ENCODE results near the gene ETV2.

Gene ETV2

DNA sequence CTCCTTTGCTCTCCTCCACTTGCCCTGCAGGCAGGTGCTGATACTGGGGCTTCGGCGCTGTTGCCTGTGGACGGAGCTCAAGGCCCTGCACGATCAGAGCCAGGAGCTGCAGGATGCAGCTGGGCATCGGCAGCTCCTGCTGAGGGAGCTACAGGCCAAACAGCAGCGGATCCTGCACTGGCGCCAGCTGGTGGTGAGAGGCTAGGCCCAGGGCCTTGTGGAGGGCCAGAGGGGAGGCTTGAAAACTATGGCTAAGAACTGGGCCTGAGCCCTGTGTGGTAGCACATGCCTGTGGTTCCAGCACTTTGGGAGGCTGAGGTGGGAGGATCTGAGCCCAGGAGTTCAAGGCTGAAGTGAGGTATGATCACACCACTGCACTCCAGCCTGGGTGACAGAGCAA, 22.7 kb upstream of the ETV2 start:
- TF ChIP-seq, protein P1, sequence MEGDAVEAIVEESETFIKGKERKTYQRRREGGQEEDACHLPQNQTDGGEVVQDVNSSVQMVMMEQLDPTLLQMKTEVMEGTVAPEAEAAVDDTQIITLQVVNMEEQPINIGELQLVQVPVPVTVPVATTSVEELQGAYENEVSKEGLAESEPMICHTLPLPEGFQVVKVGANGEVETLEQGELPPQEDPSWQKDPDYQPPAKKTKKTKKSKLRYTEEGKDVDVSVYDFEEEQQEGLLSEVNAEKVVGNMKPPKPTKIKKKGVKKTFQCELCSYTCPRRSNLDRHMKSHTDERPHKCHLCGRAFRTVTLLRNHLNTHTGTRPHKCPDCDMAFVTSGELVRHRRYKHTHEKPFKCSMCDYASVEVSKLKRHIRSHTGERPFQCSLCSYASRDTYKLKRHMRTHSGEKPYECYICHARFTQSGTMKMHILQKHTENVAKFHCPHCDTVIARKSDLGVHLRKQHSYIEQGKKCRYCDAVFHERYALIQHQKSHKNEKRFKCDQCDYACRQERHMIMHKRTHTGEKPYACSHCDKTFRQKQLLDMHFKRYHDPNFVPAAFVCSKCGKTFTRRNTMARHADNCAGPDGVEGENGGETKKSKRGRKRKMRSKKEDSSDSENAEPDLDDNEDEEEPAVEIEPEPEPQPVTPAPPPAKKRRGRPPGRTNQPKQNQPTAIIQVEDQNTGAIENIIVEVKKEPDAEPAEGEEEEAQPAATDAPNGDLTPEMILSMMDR (conservative IDR thresholded peaks at IDR 0.05; ENCODE audit: low read depth, low read length) = peak; percentile 16
- DNase-seq (ENCODE audit: low read depth) = no peak
- H3K4me3 ChIP-seq (ENCODE audit: low read depth, low read length) = no peak overlapping the region

DNA sequence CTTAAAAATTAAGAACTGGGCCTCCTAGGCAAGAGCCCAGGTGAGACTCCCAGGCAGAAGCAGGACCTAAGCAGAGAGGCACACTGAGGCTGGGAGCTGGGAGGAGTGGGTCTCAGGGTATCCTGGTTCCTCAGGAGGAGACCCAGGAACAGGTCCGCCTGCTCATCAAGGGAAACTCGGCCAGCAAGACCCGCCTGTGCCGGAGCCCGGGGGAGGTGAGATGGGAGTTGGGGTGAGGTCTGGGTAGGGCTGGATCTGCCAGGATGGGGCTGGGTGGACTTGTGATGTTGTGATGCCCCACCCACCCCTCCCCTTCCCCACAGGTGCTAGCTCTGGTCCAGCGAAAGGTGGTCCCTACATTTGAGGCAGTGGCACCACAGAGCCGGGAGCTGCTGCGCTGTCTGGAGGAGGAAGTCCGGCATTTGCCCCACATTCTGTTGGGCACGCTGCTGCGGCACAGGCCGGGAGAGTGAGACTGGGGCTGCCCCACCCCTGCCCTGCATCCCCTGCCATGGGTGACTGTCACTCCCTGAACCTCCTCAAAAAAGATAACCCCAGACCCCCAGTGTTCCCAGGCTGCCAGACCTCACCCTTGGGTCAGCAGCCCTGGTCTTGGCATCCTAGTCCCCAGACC, 22.1 kb upstream of the ETV2 start:
- DNase-seq (ENCODE audit: low read depth) = no peak
- TF ChIP-seq, protein P1 (conservative IDR thresholded peaks at IDR 0.05; ENCODE audit: low read depth, low read length) = no peak
- H3K4me3 ChIP-seq (ENCODE audit: low read depth, low read length) = no peak overlapping the region

DNA sequence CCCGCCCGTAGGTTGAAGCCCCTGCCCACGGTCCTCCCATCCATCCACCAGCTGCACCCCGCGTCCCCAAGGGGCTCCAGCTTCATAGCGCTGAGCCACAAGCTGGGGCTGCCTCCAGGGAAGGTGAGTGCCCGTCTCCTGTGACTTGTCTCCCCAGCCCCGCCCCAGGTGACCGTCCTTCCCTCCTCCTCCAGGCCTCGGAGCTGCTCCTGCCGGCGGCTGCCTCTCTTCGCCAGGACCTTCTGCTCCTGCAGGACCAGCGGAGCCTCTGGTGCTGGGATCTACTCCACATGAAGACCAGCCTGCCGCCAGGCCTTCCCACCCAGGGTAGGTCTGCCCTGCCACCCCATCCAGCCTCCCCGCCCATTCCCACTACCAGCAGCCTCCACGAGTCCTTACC, 21.5 kb upstream of the ETV2 start:
- H3K4me3 ChIP-seq (ENCODE audit: low read depth, low read length) = no peak overlapping the region
- TF ChIP-seq, protein P1 (conservative IDR thresholded peaks at IDR 0.05; ENCODE audit: low read depth, low read length) = no peak
- no peak for DNase-seq (ENCODE audit: low read depth)

DNA sequence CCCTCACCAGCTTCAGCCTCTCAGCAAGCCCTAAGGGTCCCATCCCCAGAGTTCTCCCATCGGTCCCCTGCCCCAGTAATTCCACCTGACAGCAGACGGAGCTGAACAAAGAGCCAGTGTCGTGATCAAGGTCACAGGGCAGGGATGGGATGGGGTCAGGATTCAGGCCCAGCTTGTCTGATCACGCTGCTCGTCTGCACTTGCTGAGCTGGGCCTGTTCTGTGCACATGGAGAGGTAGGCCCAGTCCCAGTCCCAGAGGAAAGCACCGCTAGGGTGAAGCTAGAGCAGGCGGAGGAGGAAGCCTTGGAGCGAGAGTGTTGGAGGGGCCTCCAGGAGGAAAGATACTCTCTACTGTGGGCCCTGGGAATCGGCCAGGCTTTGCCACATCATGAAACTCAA, 19.8 kb upstream of the ETV2 start:
- DNase-seq (ENCODE audit: low read depth) = no peak
- TF ChIP-seq, protein P1 (conservative IDR thresholded peaks at IDR 0.05; ENCODE audit: low read depth, low read length) = no peak
- no peak overlapping the region for H3K4me3 ChIP-seq (ENCODE audit: low read depth, low read length)

DNA sequence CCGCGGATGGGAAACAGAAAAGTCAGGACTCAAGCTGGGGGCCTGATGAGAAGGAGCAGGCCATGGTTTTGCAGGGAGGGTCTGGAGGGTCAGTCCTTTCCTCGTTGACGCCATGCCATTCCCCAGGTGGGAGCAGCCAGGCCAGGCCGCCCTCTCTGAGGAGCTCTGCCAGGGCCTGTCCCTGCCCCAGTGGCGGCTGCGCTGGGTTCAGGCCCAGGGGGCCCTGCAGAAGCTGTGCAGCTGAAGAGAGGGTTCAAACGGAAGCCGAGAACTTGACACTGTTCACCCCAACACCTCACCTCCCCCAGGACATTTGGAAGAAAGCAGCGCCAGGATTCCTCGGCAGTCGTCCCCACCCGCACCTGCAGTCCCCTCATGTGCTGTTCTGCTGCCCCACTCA, 18.8 kb upstream of the ETV2 start:
- no peak for DNase-seq (ENCODE audit: low read depth)
- TF ChIP-seq, protein P1 (conservative IDR thresholded peaks at IDR 0.05; ENCODE audit: low read depth, low read length) = no peak
- no peak overlapping the region for H3K4me3 ChIP-seq (ENCODE audit: low read depth, low read length)

DNA sequence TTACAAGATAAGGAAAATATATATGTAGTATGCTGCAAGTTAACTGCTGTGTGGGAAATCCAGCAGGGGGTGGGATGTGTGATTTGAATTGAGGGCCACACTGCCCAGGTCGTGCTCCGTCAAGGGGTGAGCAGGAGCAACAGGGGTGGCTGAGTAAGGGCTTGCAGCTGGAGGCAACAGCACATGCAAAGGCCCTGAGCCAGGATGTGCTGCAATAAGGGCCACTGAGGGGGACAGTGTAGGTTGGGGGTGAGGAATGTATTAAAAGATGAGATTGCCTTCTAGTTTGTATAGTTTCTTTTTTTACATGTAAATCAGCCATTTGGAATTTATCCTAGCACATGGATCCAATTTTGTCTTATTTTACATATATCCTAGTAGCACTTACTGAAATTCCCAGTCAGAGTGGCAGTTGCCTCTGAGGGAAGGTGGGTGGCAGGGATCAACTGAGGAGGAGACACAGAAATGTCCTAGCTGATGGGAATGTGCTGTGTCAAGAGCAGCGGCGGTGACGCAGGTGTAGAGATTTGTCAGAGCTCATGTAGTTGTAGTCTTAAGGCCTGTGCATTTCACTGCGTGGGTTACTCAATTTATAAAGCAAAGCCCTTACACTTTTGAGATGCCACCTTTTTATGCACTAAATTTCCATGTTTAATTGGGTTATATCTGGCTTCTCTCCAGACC, 18.1 kb upstream of the ETV2 start:
- TF ChIP-seq, protein P1 (conservative IDR thresholded peaks at IDR 0.05; ENCODE audit: low read depth, low read length) = no peak
- no peak overlapping the region for H3K4me3 ChIP-seq (ENCODE audit: low read depth, low read length)
- DNase-seq (ENCODE audit: low read depth) = no peak

DNA sequence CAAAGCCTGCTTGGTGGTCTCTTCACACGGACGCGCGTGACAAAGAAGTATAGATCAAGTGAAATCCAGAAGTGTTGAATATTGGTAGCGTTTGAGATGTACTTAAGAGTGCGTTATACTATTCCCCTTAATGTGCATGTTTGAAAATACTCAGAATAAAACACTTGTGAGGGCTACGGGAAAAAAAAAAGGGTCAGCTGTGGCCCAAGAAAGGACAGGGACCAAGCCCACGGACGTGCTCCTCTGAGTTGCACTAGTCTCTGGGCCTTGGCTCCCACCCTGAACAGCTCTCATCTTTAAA, 13.3 kb upstream of the ETV2 start:
- H3K4me3 ChIP-seq (ENCODE audit: low read depth, low read length) = peak overlapping the region; percentile 96
- DNase-seq (ENCODE audit: low read depth) = no peak
- TF ChIP-seq, protein P1 (conservative IDR thresholded peaks at IDR 0.05; ENCODE audit: low read depth, low read length) = no peak

All from choroid plexus epithelial cell (primary cell).